ENCODE results near the gene EXOC4.
"Not testable (repeated sequence)": the region's sequence is repeated elsewhere in the genome, so short reads cannot be mapped to it uniquely, and the experiment has no call there.

The EXOC4 gene

DNA sequence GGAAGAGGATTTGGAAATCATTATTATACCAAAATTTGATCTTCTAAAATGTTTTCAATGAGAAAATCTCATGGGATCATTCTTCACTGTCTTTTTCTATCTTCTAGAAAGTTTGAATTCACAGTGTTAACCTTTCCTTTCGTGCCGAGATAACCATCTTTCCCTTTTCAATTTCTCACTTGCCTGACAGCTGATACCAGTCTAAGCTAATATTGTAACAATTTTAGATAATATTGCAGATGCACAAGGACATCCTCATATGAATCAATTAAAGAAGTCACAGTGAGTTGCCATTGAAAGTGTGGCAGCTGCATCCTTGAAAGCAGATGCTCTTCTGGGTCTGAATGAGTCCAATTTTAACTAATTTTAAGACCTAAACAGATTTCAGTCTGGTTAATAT, 734.7 kb downstream of the EXOC4 start:
- DNase-seq (ENCODE audit: low read depth): no peak

- no peak for DNase-seq (ENCODE audit: low read depth)
Observed at GRCh38 chr7:133993547-133993946, 740.7 kb downstream of the EXOC4 start.

DNA sequence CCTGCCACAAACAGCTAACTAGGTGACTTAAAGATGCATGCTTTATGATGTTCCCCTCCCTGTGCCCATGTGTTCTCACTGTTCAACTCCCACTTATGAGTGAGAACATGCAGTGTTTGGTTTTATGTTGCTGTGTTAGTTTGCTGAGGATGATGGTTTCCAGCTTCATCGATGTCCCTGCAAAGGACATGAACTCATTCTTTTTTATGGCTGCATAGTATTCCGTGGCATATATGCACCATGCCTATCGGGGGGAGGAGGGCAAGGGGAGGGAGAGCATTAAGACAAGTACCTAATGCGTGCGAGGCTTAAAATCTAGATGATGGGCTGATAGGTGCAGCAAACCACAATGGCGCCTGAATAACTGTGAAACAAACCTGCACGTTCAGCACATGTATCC, 741.2 kb downstream of the EXOC4 start:
- not testable (repeated sequence) for DNase-seq (ENCODE audit: low read depth)

DNA sequence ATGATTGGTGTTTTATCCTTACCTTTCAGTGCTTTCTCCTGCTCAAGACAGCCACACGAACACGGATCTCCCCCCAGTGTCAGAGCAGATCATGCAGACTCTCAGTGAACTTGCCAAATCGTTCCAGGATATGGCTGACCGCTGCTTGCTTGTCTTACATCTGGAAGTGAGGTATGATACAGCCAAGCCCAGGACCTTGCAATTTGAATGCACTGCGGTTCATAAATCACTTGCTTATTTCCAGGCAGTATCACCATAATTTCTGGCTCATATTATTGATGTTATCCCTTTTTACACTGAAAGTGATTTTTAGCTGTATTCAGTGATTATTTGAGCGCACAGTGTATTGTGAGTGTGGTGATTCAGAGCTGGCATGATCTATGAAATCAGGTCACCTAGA, 744.6 kb downstream of the EXOC4 start:
- no peak for DNase-seq (ENCODE audit: low read depth)

GRCh38 chr7:133999178-133999577, 746.3 kb downstream of the EXOC4 start:
- DNase-seq (ENCODE audit: low read depth): no peak

GRCh38 chr7:134004829-134005505, 752.1 kb downstream of the EXOC4 start:
- DNase-seq (ENCODE audit: low read depth): no peak

DNA sequence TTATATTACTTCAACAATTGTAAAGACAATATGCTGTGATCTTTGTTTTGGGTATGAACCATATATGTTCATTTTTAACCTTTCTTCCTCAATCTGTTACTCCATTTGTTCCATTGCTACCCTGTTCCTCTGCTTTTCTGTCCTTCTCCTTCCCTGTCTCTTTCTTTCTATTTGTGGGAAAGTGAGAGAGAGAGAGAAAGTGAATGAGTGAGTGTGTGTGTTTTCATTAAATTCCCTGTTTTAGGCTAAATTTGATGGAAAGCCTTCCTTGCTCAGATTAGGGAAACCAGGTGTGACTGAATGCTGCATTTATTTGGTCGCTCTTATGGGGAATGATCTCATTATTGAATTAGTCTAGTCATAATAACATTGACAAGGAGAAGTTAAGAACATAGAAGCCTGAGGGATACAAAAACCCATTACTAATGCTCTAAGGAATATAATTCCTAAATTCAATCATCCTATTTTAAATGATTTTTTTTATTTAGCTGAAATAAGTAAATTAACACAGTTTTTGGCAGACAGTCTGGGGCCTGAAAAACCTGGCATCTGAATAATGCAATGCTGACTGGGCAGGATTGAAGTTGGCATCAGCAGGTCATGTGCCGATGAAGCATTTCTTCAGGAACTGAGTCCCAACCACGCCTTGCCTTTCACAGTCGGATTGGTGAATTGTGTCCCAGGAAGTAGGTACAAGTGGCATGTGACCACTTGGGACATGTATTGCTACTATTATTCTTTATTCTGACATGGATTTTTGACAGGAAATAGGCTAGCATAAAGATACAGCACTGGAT, 756.6 kb downstream of the EXOC4 start:
- no peak for DNase-seq (ENCODE audit: low read depth)

GRCh38 chr7:134013249-134013648, 760.4 kb downstream of the EXOC4 start:
- DNase-seq (ENCODE audit: low read depth): no peak

DNA sequence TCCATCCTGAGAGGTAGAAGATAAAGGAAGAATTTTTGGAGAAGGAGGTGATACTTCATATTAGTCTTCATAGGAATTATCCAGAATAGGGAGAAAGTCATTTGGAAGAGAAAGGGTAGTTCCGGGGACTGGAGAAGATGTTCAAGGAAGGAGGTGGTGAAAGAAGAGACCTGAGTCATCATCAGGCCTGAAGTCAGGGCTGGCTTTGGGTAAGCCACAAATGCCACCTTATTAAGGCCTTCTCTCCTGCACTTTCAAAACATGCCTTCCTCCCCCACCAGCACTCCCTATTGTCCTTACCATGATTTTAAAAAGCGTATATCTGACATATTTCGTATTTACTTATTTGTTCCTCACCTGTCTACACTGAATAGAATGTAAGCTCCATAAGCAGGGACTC, 762.1 kb downstream of the EXOC4 start:
- no peak for DNase-seq (ENCODE audit: low read depth)

GRCh38 chr7:134016223-134016941, 763.5 kb downstream of the EXOC4 start:
- DNase-seq (ENCODE audit: low read depth): peak; percentile 3

- no peak for DNase-seq (ENCODE audit: low read depth)
Observed at GRCh38 chr7:134016942-134017303, 764.0 kb downstream of the EXOC4 start.

- no peak for DNase-seq (ENCODE audit: low read depth)
Observed at GRCh38 chr7:134018306-134018705, 765.4 kb downstream of the EXOC4 start.

GRCh38 chr7:134019251-134019650, 766.4 kb downstream of the EXOC4 start:
- no peak for DNase-seq (ENCODE audit: low read depth)

DNA sequence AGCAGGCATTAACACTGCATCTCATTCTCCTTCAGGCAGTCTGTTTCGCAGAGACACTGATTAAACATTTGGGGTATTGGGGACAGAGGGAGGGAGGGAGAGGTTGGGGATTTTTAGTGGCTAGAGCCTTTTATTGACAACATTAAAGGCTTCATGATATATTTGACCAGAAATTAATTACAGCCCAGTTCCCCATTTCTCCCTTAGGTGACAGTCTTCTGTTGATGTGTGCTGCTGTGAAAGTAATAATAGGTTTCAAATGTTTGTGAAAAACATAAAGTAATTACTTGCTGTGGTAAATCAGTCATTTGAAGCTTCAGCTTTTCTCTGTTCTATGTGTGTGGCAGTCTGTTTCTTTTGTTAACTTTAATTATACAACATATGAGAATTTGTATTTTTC, 769.0 kb downstream of the EXOC4 start:
- no peak for DNase-seq (ENCODE audit: low read depth)

- no peak for DNase-seq (ENCODE audit: low read depth)
Observed at GRCh38 chr7:134022286-134022911, 769.5 kb downstream of the EXOC4 start.

DNA sequence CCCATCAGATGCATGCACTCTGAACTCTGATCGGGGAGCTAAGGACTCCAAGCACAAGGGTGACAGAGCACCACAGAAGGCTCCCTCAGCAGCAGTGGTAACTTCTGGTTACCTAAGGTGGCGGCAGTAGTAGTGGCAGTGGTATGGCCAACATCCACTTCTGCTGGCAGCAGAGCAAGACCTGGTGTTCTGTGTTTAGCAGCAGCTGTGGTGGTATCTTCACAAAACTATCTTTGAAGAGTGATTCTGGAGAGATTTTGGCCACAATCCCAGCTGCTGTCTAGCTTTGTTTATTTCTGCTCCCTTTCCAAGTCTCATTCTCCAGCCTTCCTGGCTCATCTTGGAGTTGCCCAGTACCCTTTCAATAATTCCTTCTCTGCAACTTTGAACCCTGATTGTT, 771.9 kb downstream of the EXOC4 start:
- DNase-seq (ENCODE audit: low read depth): no peak

DNA sequence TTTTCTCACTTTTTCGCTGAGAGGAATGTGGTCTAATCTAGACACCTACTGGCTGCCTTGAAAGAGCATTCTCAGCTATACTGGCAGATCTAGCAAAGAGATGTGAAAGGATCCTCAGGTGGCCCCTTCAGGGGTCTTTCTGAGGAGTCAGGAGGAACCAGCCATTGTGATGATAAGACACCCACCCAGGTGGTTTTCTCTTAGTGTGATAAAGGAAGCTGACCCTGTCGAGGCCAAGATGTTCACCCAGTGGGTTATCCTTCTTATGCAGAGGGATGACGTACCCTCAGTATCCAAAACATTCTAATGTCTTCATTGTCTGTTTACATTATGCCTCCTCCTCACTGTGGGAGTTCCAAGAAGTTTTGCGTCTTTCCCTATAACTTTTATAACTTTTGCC, 776.0 kb downstream of the EXOC4 start:
- no peak for DNase-seq (ENCODE audit: low read depth)

- no peak for DNase-seq (ENCODE audit: low read depth)
Observed at GRCh38 chr7:134029743-134030142, 776.9 kb downstream of the EXOC4 start.

DNA sequence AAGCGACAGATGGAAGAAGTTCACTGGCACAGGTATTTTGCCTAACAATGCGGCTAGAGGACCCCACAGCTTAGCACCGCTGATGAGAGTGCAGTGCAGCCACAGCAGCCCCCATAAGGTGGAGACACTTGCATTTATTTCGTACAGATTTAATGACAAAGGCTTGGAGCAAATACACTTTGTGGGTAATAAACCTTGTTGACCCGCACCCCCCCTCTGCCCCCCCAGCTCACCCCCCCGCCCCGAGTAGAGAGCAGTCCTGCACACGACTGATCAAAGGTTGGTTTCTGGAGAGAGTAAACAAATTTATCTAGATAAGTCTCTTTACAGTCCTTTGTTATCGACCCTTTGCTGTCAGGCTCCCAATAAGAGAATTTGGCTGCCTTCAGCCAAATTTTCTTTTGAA, 777.6 kb downstream of the EXOC4 start:
- DNase-seq (ENCODE audit: low read depth): no peak

DNA sequence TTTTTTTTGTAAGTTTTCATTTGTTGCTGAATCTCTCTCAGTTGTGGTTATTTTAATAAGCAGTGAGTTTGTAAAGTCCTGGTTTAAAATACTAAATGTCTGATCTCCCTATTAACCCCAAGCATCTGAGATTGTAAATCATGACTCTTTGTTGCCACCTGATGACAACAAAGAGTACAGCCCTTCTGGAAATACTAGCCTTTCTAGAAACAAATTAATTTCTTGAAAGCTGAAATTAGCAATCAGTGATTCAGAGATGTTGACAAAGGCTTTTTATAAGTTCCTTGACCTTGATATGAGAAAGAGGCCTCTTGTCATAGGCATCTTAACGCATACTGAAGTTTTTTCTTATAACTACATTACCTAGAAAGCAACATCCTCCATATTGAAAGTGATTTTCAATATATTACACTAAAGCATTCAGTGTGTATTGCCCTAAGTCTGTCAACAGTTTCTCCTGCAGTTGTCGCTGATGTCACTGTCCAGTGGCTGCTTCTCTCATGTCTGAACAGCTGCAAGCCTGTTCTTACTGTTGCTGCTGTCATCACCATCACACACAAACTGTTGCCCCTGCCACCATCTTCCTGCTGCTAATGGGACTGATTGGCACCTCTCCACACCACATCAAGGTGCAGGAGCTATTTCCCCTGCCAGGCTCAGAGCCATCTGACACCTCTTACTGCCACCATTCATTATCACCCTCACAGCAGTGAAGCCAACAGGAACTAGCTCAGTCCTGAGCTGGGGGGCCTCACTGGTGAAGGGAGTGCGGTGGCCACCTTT, 779.1 kb downstream of the EXOC4 start:
- no peak for DNase-seq (ENCODE audit: low read depth)

DNA sequence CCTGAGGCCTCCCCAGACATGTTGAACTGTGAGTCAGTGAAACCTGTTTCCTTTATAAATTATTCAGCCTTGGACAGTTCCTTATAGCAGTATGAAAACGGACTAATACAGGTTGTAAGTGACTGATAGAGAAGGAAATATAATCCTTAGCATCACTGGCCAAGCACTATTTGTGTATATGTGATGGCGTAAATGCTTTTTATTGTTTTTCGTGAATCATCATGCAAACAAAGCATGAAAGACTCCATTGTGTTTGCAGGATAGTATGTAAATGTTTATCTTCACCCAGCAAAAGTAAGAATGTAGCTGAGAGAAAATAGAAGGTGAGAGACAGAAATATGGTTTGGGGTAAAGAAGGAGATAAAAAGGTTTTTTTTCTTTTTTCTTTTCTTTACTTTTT, 781.8 kb downstream of the EXOC4 start:
- no peak for DNase-seq (ENCODE audit: low read depth)

DNA sequence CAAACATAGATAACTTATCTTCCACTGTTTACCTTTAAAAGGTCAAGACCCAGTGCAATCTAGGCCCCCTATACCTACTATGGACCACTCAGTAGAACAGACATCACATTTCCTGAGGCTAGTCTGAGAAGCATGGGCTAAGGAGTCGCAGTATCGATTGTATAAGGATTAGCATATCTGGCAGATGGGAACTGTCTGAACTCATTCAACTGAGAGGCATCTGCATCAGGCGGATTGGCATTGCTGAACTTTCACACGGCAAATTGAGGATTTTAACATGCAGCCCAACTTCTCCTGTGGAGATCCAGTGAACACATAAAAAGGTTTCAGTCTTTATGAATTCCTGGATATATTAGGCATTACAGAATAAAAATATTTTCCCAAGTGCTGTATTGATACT, 785.1 kb downstream of the EXOC4 start:
- no peak for DNase-seq (ENCODE audit: low read depth)

Measured in fibroblast of the conjunctiva (primary cell).